ENCODE measurements around the gene DPP6.

DNA sequence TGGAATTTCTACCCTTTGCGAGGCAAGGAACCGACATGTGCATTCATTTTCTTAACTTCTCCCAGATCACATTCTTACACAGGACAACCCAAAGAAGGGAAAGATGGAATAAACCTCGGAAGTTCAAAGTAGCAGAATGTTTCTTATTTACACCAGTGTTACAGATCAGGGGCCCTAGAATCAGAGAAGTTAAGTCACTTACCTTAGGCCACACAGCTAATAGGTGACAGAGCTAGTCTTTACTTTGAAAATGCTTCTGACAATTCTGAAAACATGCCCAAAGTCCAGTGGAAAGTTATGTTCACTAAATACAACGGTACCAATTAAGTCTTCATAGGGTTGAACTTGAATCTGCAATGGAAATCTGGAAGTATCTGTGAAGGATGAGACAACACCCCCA is 437.7 kb downstream of the DPP6 start:
- TF ChIP-seq, protein P1, sequence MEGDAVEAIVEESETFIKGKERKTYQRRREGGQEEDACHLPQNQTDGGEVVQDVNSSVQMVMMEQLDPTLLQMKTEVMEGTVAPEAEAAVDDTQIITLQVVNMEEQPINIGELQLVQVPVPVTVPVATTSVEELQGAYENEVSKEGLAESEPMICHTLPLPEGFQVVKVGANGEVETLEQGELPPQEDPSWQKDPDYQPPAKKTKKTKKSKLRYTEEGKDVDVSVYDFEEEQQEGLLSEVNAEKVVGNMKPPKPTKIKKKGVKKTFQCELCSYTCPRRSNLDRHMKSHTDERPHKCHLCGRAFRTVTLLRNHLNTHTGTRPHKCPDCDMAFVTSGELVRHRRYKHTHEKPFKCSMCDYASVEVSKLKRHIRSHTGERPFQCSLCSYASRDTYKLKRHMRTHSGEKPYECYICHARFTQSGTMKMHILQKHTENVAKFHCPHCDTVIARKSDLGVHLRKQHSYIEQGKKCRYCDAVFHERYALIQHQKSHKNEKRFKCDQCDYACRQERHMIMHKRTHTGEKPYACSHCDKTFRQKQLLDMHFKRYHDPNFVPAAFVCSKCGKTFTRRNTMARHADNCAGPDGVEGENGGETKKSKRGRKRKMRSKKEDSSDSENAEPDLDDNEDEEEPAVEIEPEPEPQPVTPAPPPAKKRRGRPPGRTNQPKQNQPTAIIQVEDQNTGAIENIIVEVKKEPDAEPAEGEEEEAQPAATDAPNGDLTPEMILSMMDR (IDR thresholded peaks at IDR 0.05): no peak
- TF ChIP-seq POLR2AphosphoS5 (IDR thresholded peaks at IDR 0.05) (no peak), POLR2A (IDR thresholded peaks at IDR 0.05) (no peak)
